Liver (tissue), 9 donors: ENCODE results near the gene STARD3. TPM values are rescaled to one million over a fixed set of nuclear protein-coding genes. Genes with fewer than 3 reads are reported as not detected.

Experiments
- DNase-seq: peaks from one replicate; pipeline ENCODE4 v3.0.0-alpha.2; 2017; ENCODE audit warnings: low spot score
- H3K27ac ChIP-seq, 2 donors: one replicate each; pipeline ENCODE4 v1.7.0; 2013; ENCODE audit warnings: inconsistent platforms in 2 of 2, low read length in 2 of 2, control low read depth in 1 of 2, low read depth in 1 of 2, mild to moderate bottlenecking in 1 of 2
- H3K27me3 ChIP-seq, 4 donors: one replicate each; pipeline versions ENCODE4 v1.6.1 to v1.7.0; 2013; ENCODE audit warnings: low read length in 3 of 4, inconsistent platforms in 1 of 4, mild to moderate bottlenecking in 1 of 4, moderate library complexity in 1 of 4; ENCODE audit not compliant: control insufficient read depth in 4 of 4, insufficient read depth in 4 of 4
- H3K36me3 ChIP-seq, 4 donors: one replicate each; pipeline versions ENCODE4 v1.6.1 to v1.7.0; 2013; ENCODE audit warnings: low read length in 3 of 4, mild to moderate bottlenecking in 3 of 4, low read depth in 1 of 4, moderate library complexity in 1 of 4; ENCODE audit not compliant: control insufficient read depth in 4 of 4, insufficient read depth in 3 of 4
- H3K4me1 ChIP-seq, 4 donors: one replicate each; pipeline versions ENCODE4 v1.6.1 to v1.7.0; 2013; ENCODE audit warnings: low read length in 3 of 4, mild to moderate bottlenecking in 3 of 4, moderate library complexity in 1 of 4; ENCODE audit not compliant: control insufficient read depth in 4 of 4, insufficient read depth in 4 of 4
- H3K4me3 ChIP-seq, 3 donors: one replicate each; pipeline versions ENCODE4 v1.6.1 to v1.7.0; 2013; ENCODE audit warnings: low read length in 3 of 3, control low read depth in 1 of 3, low read depth in 1 of 3, mild to moderate bottlenecking in 1 of 3
- H3K9ac ChIP-seq, 2 donors: one replicate each; pipeline ENCODE4 v1.7.0; 2013; ENCODE audit warnings: low read length in 2 of 2, mild to moderate bottlenecking in 2 of 2, moderate library complexity in 2 of 2, control low read depth in 1 of 2, low read depth in 1 of 2
- H3K9me3 ChIP-seq, 4 donors: one replicate each; pipeline versions ENCODE4 v1.6.1 to v1.7.0; 2013; ENCODE audit warnings: low read length in 3 of 4; ENCODE audit not compliant: control insufficient read depth in 4 of 4
- GABPA ChIP-seq, 2 donors: IDR thresholded peaks in 1 of 2; conservative IDR thresholded peaks in 1 of 2; 2 replicates each; pipeline ENCODE4 v1.6.1; 2016; ENCODE audit warnings: antibody characterized with exemption in 2 of 2, mild to moderate bottlenecking in 1 of 2, moderate library complexity in 1 of 2
- HNF4A ChIP-seq, 2 donors: conservative IDR thresholded peaks; 2 replicates each; pipeline ENCODE4 v1.6.1; 2016; ENCODE audit warnings: antibody characterized with exemption in 2 of 2, mild to moderate bottlenecking in 2 of 2
- RAD21 ChIP-seq, 2 donors: IDR thresholded peaks; 2 replicates each; pipeline ENCODE4 v1.6.1; 2016; ENCODE audit warnings: antibody characterized with exemption in 2 of 2, mild to moderate bottlenecking in 2 of 2
- RXRA ChIP-seq, 2 donors: IDR thresholded peaks; 2 replicates each; pipeline ENCODE4 v1.6.1; 2017 to 2018; ENCODE audit warnings: antibody characterized with exemption in 2 of 2, mild to moderate bottlenecking in 1 of 2
- SP1 ChIP-seq: IDR thresholded peaks from 2 replicates; pipeline ENCODE4 v1.6.1; 2018; ENCODE audit warnings: antibody characterized with exemption, mild to moderate bottlenecking
- TAF1 ChIP-seq: conservative IDR thresholded peaks from 2 replicates; pipeline ENCODE4 v1.6.1; 2016; ENCODE audit warnings: antibody characterized with exemption, mild to moderate bottlenecking
- YY1 ChIP-seq: IDR thresholded peaks from 2 replicates; pipeline ENCODE4 v1.6.1; 2016; ENCODE audit warnings: antibody characterized with exemption, mild to moderate bottlenecking
- WGBS: extraction: QIAGEN DNeasy Blood & Tissue Kit; methylation state at CpG from one replicate; pipeline ENCODE4 v1.1.7; 2013; 5-methylcytosine and 5-hydroxymethylcytosine counted together
- polyA plus RNA-seq, 2 donors: library from polyadenylated mRNA; stranded (reverse) in 1 of 2; unstranded in 1 of 2; fragments of 200-250 nt in 1 of 2; fragments of >200 nt in 1 of 2; fragmentation: Nextera tagmentation in 1 of 2; extraction: Ambion mirVana in 1 of 2; gene quantifications; one replicate each; pipeline versions ENCODE4 v1.2.1 to v1.2.3, GENCODE V29; 2013 to 2015
- total RNA-seq, 2 donors: library from RNA; depleted of rRNA; stranded (reverse); fragments of >200 nt; gene quantifications; one replicate each; pipeline ENCODE4 v1.2.3, GENCODE V29; 2014
- TF ChIP-seq, protein P1 (sequence below): IDR thresholded peaks from 2 replicates; pipeline ENCODE4 v1.6.1; 2016; ENCODE audit warnings: antibody characterized with exemption
- TF ChIP-seq, protein P2 (sequence below): IDR thresholded peaks from 2 replicates; pipeline ENCODE4 v1.6.1; 2016; ENCODE audit warnings: antibody characterized with exemption, mild to moderate bottlenecking
- TF ChIP-seq, protein P3 (sequence below): fragments of 150-350 bp; IDR thresholded peaks from 2 replicates; pipeline ENCODE4 v1.5.1; 2017; ENCODE audit warnings: improper control_type of control experiment, low read depth, low read length; ENCODE audit not compliant: missing input control
- TF ChIP-seq, protein P4 (sequence below): IDR thresholded peaks from 2 replicates; pipeline ENCODE4 v1.6.1; 2016; ENCODE audit warnings: antibody characterized with exemption
- donor health status: healthy.
- donor health status: healthy.
- donor health status: healthy.
- donor health status: healthy.
- donor health status: healthy.

The STARD3 gene
- total and polyA plus RNA-seq, 4 donors, result 15.0 to 34.0 (median 23.2) TPM

DNA sequence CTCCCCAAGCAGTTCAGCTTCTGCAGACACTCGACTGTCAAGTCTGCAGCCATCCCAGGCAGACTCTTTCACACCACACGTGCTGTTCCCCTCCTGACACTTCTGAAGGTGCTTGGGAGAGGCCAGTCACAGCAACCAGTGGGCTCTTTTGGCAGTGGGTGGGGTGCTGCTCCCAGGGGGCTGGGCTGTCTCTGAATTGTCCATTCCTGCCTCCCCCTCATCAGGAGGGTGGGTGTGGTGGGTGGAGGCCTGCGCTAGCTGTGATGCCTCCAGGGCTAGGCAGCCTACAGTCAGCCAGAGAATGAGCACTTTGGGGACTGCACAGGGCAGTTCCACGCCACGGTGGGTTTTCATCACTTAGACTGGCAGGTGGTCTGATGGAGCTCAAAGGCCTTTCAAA lies 10.3 kb downstream of the STARD3 start:
- Histone ChIP-seq H3K9ac (no peak overlapping the region), H3K27ac (no peak overlapping the region), H3K9me3 (no peaks in the 10 kb centered on the region), H3K4me1 (peaks cover 0 to 5% (median 2%) of the 10 kb centered on the region in 4 donors), H3K27me3 (no peaks in the 10 kb centered on the region), H3K4me3 (no peak overlapping the region), H3K36me3 (no peaks in the 10 kb centered on the region)
- WGBS, result 92% methylated on average over 5 of the region's 5 CpGs
- no peak for DNase-seq
- TF ChIP-seq, protein P1, sequence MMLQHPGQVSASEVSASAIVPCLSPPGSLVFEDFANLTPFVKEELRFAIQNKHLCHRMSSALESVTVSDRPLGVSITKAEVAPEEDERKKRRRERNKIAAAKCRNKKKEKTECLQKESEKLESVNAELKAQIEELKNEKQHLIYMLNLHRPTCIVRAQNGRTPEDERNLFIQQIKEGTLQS, result no peak
- TF ChIP-seq, protein P2, sequence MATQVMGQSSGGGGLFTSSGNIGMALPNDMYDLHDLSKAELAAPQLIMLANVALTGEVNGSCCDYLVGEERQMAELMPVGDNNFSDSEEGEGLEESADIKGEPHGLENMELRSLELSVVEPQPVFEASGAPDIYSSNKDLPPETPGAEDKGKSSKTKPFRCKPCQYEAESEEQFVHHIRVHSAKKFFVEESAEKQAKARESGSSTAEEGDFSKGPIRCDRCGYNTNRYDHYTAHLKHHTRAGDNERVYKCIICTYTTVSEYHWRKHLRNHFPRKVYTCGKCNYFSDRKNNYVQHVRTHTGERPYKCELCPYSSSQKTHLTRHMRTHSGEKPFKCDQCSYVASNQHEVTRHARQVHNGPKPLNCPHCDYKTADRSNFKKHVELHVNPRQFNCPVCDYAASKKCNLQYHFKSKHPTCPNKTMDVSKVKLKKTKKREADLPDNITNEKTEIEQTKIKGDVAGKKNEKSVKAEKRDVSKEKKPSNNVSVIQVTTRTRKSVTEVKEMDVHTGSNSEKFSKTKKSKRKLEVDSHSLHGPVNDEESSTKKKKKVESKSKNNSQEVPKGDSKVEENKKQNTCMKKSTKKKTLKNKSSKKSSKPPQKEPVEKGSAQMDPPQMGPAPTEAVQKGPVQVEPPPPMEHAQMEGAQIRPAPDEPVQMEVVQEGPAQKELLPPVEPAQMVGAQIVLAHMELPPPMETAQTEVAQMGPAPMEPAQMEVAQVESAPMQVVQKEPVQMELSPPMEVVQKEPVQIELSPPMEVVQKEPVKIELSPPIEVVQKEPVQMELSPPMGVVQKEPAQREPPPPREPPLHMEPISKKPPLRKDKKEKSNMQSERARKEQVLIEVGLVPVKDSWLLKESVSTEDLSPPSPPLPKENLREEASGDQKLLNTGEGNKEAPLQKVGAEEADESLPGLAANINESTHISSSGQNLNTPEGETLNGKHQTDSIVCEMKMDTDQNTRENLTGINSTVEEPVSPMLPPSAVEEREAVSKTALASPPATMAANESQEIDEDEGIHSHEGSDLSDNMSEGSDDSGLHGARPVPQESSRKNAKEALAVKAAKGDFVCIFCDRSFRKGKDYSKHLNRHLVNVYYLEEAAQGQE, result no peak
- TF ChIP-seq, protein P3, sequence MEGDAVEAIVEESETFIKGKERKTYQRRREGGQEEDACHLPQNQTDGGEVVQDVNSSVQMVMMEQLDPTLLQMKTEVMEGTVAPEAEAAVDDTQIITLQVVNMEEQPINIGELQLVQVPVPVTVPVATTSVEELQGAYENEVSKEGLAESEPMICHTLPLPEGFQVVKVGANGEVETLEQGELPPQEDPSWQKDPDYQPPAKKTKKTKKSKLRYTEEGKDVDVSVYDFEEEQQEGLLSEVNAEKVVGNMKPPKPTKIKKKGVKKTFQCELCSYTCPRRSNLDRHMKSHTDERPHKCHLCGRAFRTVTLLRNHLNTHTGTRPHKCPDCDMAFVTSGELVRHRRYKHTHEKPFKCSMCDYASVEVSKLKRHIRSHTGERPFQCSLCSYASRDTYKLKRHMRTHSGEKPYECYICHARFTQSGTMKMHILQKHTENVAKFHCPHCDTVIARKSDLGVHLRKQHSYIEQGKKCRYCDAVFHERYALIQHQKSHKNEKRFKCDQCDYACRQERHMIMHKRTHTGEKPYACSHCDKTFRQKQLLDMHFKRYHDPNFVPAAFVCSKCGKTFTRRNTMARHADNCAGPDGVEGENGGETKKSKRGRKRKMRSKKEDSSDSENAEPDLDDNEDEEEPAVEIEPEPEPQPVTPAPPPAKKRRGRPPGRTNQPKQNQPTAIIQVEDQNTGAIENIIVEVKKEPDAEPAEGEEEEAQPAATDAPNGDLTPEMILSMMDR, result no peak
- TF ChIP-seq, protein P4, sequence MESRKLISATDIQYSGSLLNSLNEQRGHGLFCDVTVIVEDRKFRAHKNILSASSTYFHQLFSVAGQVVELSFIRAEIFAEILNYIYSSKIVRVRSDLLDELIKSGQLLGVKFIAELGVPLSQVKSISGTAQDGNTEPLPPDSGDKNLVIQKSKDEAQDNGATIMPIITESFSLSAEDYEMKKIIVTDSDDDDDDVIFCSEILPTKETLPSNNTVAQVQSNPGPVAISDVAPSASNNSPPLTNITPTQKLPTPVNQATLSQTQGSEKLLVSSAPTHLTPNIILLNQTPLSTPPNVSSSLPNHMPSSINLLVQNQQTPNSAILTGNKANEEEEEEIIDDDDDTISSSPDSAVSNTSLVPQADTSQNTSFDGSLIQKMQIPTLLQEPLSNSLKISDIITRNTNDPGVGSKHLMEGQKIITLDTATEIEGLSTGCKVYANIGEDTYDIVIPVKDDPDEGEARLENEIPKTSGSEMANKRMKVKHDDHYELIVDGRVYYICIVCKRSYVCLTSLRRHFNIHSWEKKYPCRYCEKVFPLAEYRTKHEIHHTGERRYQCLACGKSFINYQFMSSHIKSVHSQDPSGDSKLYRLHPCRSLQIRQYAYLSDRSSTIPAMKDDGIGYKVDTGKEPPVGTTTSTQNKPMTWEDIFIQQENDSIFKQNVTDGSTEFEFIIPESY, result no peak
- TF ChIP-seq YY1, result no peak
- TF ChIP-seq TAF1, result no peak
- no peak for TF ChIP-seq SP1
- no peak for TF ChIP-seq RXRA (IDR thresholded peaks at IDR 0.05)
- TF ChIP-seq HNF4A (conservative IDR thresholded peaks at IDR 0.05), result no peak
- TF ChIP-seq RAD21 (IDR thresholded peaks at IDR 0.05), result no peak
- no peak for TF ChIP-seq GABPA (IDR thresholded peaks at IDR 0.05 in 1 of 2, conservative IDR thresholded peaks at IDR 0.05 in 1 of 2)

DNA sequence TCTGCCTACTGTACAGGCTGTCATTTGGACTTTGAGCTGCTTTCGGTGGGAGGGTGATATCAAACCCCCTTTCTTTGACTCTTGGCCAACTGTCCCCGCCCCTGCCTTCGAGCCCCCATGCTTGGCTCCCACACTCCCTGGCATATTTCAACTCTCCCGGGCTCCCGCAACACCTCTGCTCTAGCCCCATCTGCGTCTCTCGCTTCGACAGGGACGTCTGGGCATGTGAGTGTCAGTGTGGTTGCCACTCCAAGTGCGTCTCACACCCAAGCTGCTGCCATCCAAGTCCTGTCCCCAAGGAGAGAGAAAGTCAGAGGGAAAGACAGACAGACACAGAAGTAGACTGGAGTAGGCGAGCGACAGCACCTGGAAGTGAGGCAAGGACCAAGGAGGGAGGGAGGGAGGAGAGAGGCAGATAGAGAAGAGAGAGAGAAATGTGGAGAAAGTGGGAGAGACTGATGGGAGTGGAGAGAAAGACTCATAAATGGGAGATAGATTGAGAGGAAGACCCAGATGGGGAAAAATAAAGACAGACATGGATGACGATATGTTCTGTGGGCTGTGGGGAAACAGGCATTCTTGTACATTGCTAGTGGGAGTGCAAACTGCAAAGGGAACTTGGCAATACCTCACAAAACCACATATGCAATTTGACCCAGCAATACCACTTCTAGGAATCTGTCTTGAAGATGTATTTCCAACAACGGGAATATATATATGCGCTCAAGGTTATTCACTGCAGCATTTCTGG lies 11.8 kb downstream of the STARD3 start:
- no peak for DNase-seq
- WGBS, result 92% methylated on average over 15 of the region's 15 CpGs
- TF ChIP-seq, protein P3, result no peak
- no peak for TF ChIP-seq GABPA (IDR thresholded peaks at IDR 0.05 in 1 of 2, conservative IDR thresholded peaks at IDR 0.05 in 1 of 2)
- TF ChIP-seq TAF1, result no peak
- Histone ChIP-seq H3K27me3 (no peaks in the 10 kb centered on the region), H3K4me1 (peaks cover 0 to 4% (median 2%) of the 10 kb centered on the region in 4 donors), H3K27ac (no peak overlapping the region), H3K9ac (no peak overlapping the region), H3K4me3 (no peak overlapping the region), H3K36me3 (no peaks in the 10 kb centered on the region), H3K9me3 (no peaks in the 10 kb centered on the region)
